Measurements from ENCODE around the gene METRNL.

The METRNL gene

GRCh38 chr17:83080858-83081683 is 1.7 kb downstream of the METRNL start:
- no peak overlapping the region for H2AFZ ChIP-seq (ENCODE audit: low read depth, low read length)
- H3K27me3 ChIP-seq (ENCODE audit: low read depth, low read length), result no peaks in the 10 kb centered on the region
- H4K20me1 ChIP-seq (ENCODE audit: insufficient read depth, low read length), result no peaks in the 10 kb centered on the region
- no peak overlapping the region for H3K27ac ChIP-seq (ENCODE audit: low read length)
- H3K9me3 ChIP-seq (ENCODE audit: insufficient read depth, low read length), result no peaks in the 10 kb centered on the region
- no peak overlapping the region for H3K4me3 ChIP-seq (ENCODE audit: low read length)
- no peaks in the 10 kb centered on the region for H3K36me3 ChIP-seq (replicated peaks; ENCODE audit: low read depth, low read length)
- no peaks in the 10 kb centered on the region for H3K4me1 ChIP-seq (ENCODE audit: low read length)
- no peak overlapping the region for H3K4me2 ChIP-seq (ENCODE audit: low read length)
- H3K9ac ChIP-seq (ENCODE audit: low read length), result no peak overlapping the region
- H3K79me2 ChIP-seq (ENCODE audit: low read length), result no peaks in the 10 kb centered on the region
- TF ChIP-seq EZH2phosphoT487 (IDR thresholded peaks at IDR 0.05; ENCODE audit: low read depth), result no peak
- no peak for TF ChIP-seq CTCF (IDR thresholded peaks at IDR 0.05; ENCODE audit: low read depth, low read length)

- no peaks in the 10 kb centered on the region for H3K79me2 ChIP-seq (ENCODE audit: low read length)
- H3K4me2 ChIP-seq (ENCODE audit: low read length), result no peak overlapping the region
- H3K36me3 ChIP-seq (replicated peaks; ENCODE audit: low read depth, low read length), result no peaks in the 10 kb centered on the region
These were observed 2.3 kb downstream of the METRNL start for GRCh38 chr17:83081684-83082201.

GRCh38 chr17:83082424-83082823 is 3.0 kb downstream of the METRNL start:
- Histone ChIP-seq H3K27me3 (ENCODE audit: low read depth, low read length) (no peaks in the 10 kb centered on the region), H3K4me3 (ENCODE audit: low read length) (no peak overlapping the region), H3K36me3 (replicated peaks; ENCODE audit: low read depth, low read length) (no peaks in the 10 kb centered on the region), H3K9me3 (ENCODE audit: insufficient read depth, low read length) (no peaks in the 10 kb centered on the region), H4K20me1 (ENCODE audit: insufficient read depth, low read length) (no peaks in the 10 kb centered on the region), H3K27ac (ENCODE audit: low read length) (no peak overlapping the region), H2AFZ (ENCODE audit: low read depth, low read length) (no peak overlapping the region), H3K4me2 (ENCODE audit: low read length) (no peak overlapping the region), H3K9ac (ENCODE audit: low read length) (no peak overlapping the region), H3K4me1 (ENCODE audit: low read length) (no peaks in the 10 kb centered on the region), H3K79me2 (ENCODE audit: low read length) (no peaks in the 10 kb centered on the region)
- TF ChIP-seq CTCF (IDR thresholded peaks at IDR 0.05; ENCODE audit: low read depth, low read length), result no peak
- TF ChIP-seq EZH2phosphoT487 (IDR thresholded peaks at IDR 0.05; ENCODE audit: low read depth), result no peak

More at GRCh38 chr17:83081684-83082201, 2.3 kb downstream of the METRNL start:
- TF ChIP-seq EZH2phosphoT487 (IDR thresholded peaks at IDR 0.05; ENCODE audit: low read depth), result no peak
- TF ChIP-seq CTCF (IDR thresholded peaks at IDR 0.05; ENCODE audit: low read depth, low read length), result no peak
- H2AFZ ChIP-seq (ENCODE audit: low read depth, low read length), result no peak overlapping the region
- no peak overlapping the region for H3K4me3 ChIP-seq (ENCODE audit: low read length)
- H3K9ac ChIP-seq (ENCODE audit: low read length), result no peak overlapping the region
- H3K27me3 ChIP-seq (ENCODE audit: low read depth, low read length), result no peaks in the 10 kb centered on the region
- H4K20me1 ChIP-seq (ENCODE audit: insufficient read depth, low read length), result no peaks in the 10 kb centered on the region
- no peaks in the 10 kb centered on the region for H3K4me1 ChIP-seq (ENCODE audit: low read length)
- no peaks in the 10 kb centered on the region for H3K9me3 ChIP-seq (ENCODE audit: insufficient read depth, low read length)
- H3K27ac ChIP-seq (ENCODE audit: low read length), result no peak overlapping the region

GRCh38 chr17:83082909-83083367 is 3.5 kb downstream of the METRNL start:
- H3K27ac ChIP-seq (ENCODE audit: low read length), result no peak overlapping the region
- H3K4me3 ChIP-seq (ENCODE audit: low read length), result no peak overlapping the region
- no peaks in the 10 kb centered on the region for H3K9me3 ChIP-seq (ENCODE audit: insufficient read depth, low read length)
- no peaks in the 10 kb centered on the region for H3K4me1 ChIP-seq (ENCODE audit: low read length)
- no peaks in the 10 kb centered on the region for H3K36me3 ChIP-seq (replicated peaks; ENCODE audit: low read depth, low read length)
- no peak overlapping the region for H2AFZ ChIP-seq (ENCODE audit: low read depth, low read length)
- no peak overlapping the region for H3K4me2 ChIP-seq (ENCODE audit: low read length)
- no peaks in the 10 kb centered on the region for H3K79me2 ChIP-seq (ENCODE audit: low read length)
- no peaks in the 10 kb centered on the region for H4K20me1 ChIP-seq (ENCODE audit: insufficient read depth, low read length)
- H3K9ac ChIP-seq (ENCODE audit: low read length), result no peak overlapping the region
- TF ChIP-seq EZH2phosphoT487 (IDR thresholded peaks at IDR 0.05; ENCODE audit: low read depth) (no peak), CTCF (IDR thresholded peaks at IDR 0.05; ENCODE audit: low read depth, low read length) (no peak)
- no peaks in the 10 kb centered on the region for H3K27me3 ChIP-seq (ENCODE audit: low read depth, low read length)
